Right lobe of liver (tissue), 6 donors: ENCODE measurements around the gene WBP2. TPM values are rescaled to one million over a fixed set of nuclear protein-coding genes. Genes with fewer than 3 reads are reported as not detected.

Experiments
- ATAC-seq, 4 donors: fragments of 200-7000 bp; cut with Tn5 transposase; one replicate each; pipeline ENCODE4 v1.9.1; 2020; ENCODE audit warnings: mild to moderate bottlenecking in 4 of 4, moderate library complexity in 4 of 4
- DNase-seq, 3 donors: peaks; one replicate each; pipeline ENCODE4 v3.0.0-alpha.2; 2020
- H3K27ac ChIP-seq, 3 donors: fragments of 200-600 bp; one replicate each; pipeline ENCODE4 v1.8.0; 2022
- H3K27me3 ChIP-seq, 2 donors: fragments of 200-600 bp; one replicate each; pipeline ENCODE4 v1.8.0; 2022
- H3K36me3 ChIP-seq, 4 donors: fragments of 200-600 bp; sonication (generic) in 1 of 4; one replicate each; pipeline versions ENCODE4 v1.5.1 to v1.8.0; 2017 to 2022; ENCODE audit warnings: control low read depth in 1 of 4
- H3K4me1 ChIP-seq, 4 donors: fragments of 200-600 bp; sonication (generic) in 1 of 4; one replicate each; pipeline versions ENCODE4 v1.5.1 to v1.8.0; 2017 to 2022; ENCODE audit warnings: control low read depth in 1 of 4
- H3K4me3 ChIP-seq, 3 donors: fragments of 200-600 bp; one replicate each; pipeline ENCODE4 v1.8.0; 2022
- H3K9me3 ChIP-seq, 4 donors: fragments of 200-600 bp; sonication (generic) in 1 of 4; one replicate each; pipeline versions ENCODE4 v1.5.1 to v1.8.0; 2017 to 2022; ENCODE audit warnings: control low read depth in 1 of 4
- POLR2A ChIP-seq: fragments of 450-650 bp; IDR thresholded peaks from one replicate; pipeline ENCODE4 v1.6.1; 2017; ENCODE audit warnings: antibody characterized with exemption, mild to moderate bottlenecking
- WGBS: methylation state at CpG from one replicate; pipeline ENCODE4 v1.1.6; 2018; ENCODE audit warnings: low coverage, low lambda C conversion rate; ENCODE audit not compliant: insufficient coverage; ENCODE audit errors: missing lambda C conversion rate; 5-methylcytosine and 5-hydroxymethylcytosine counted together
- intact Hi-C, 2 donors: fragments of 100-400 bp; cut with DNase I; formaldehyde crosslinking; loops; one replicate each; pipeline versions ENCODE4 v1.11.2 to v1.14.1; 2022
- total RNA-seq, 6 experiments: library from RNA; depleted of rRNA in 2 of 6; stranded (reverse); fragments of >200 nt in 2 of 6; fragmentation: NEBNext Ultra II Directional in 3 of 6; extraction: Animal tissue kit (Norgen Biotek cat#: 25700) in 3 of 6; gene quantifications; one replicate each; pipeline versions ENCODE4 v1.1.0 to v1.2.4, GENCODE V29; 2016 to 2023
- TF ChIP-seq, protein P1 (sequence below), 4 donors: fragments of 200-600 bp in 3 of 4; fragments of 450-650 bp in 1 of 4; IDR thresholded peaks; one replicate each; pipeline versions ENCODE4 v1.5.1 to v1.8.0; 2016 to 2022; ENCODE audit warnings: antibody characterized with exemption in 4 of 4, mild to moderate bottlenecking in 2 of 4
- donor health status: DM: no; HTN: yes; CAD: no.
- donor health status: DM: no; HTN: no; CAD: no.
- donor health status: DM: no; HTN: no; CAD: no.
- donor health status: DM: no; HTN: yes; CAD: no.
- donor health status: DM: no; HTN: yes; CAD: no.

The WBP2 gene
- total RNA-seq, 6 experiments from 2014 or later: 57.5 to 99.2 (median 68.7) TPM

- no peak overlapping the region for H3K4me3 ChIP-seq
- DNase-seq (no peak), ATAC-seq (no peak)
- WGBS: 79% methylated on average over 6 of the region's 7 CpGs
- H3K4me1 ChIP-seq: peaks cover 0 to 27% (median 7%) of the 10 kb centered on the region in 4 donors
- no peaks in the 10 kb centered on the region for H3K9me3 ChIP-seq
- intact Hi-C loops: no loop called here
- no peaks in the 10 kb centered on the region for H3K36me3 ChIP-seq
- TF ChIP-seq, protein P1, sequence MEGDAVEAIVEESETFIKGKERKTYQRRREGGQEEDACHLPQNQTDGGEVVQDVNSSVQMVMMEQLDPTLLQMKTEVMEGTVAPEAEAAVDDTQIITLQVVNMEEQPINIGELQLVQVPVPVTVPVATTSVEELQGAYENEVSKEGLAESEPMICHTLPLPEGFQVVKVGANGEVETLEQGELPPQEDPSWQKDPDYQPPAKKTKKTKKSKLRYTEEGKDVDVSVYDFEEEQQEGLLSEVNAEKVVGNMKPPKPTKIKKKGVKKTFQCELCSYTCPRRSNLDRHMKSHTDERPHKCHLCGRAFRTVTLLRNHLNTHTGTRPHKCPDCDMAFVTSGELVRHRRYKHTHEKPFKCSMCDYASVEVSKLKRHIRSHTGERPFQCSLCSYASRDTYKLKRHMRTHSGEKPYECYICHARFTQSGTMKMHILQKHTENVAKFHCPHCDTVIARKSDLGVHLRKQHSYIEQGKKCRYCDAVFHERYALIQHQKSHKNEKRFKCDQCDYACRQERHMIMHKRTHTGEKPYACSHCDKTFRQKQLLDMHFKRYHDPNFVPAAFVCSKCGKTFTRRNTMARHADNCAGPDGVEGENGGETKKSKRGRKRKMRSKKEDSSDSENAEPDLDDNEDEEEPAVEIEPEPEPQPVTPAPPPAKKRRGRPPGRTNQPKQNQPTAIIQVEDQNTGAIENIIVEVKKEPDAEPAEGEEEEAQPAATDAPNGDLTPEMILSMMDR (IDR thresholded peaks at IDR 0.05): no peak
- TF ChIP-seq POLR2A: no peak
- H3K27me3 ChIP-seq: no peaks in the 10 kb centered on the region
- no peak overlapping the region for H3K27ac ChIP-seq
Observed at GRCh38 chr17:75880266-75880665, 25.1 kb upstream of the WBP2 start.

DNA sequence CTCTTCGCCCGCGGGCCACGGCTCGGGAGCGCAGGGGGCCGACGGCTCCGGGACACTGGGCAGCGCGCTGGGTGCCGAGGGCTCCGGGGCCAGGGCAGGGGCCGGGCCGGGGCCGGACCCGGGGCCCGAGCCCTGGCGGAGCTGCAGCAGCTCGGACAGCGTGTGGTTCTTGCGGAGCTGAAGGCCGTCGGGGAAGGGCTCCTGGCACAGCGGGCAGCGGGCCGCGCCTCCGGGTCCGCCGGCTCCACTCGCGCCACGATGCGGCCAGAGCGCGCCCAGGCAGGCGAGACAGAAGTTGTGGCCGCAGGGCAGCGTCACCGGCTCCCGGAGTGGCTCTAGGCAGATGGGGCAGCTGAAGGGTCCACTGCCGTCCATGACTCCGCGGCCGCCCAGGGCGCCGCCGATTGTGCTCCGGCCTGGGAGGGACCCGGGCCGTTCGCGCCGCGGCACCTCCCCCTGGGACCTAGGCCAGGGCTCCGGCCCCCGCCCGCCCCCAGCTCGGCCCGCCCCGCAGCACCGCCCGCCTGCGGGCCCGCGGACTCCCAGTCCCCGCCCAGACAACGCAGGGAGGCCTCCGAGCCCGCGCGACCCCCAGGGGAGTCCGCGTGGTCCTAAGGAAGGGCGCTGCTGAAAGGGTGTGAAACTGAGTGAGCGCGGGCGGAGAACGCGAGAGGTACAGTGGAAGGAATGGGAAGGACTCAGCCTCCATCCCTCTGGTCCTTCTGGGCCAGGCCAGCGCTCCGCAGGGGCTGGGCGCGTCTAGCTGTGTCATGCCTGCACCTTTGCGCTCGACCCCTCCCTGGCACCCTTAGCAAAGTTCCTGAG is 23.3 kb upstream of the WBP2 start, which contains the start of gene TRIM47:
Gene TRIM47 (minus strand): TSS at position 408 of the 825 bp plus-strand sequence. CDS start 33 bp downstream, at position 375.
- peak; percentile 79 to 83 (median 81) for DNase-seq
- Histone ChIP-seq H3K9me3 (no peaks in the 10 kb centered on the region), H3K27ac (peak within 1 kb of the TSS; percentile 67 to 89 (median 76)), H3K4me1 (peaks cover 0 to 27% (median 8%) of the 10 kb centered on the region in 4 donors), H3K27me3 (no peaks in the 10 kb centered on the region), H3K4me3 (peak within 1 kb of the TSS; percentile 61 to 70 (median 66)), H3K36me3 (peaks cover 0 to 7% (median 0%) of the 10 kb centered on the region in 4 donors)
- ATAC-seq: peak; percentile 44 to 69 (median 60)
- intact Hi-C loops: no loop called here
- TF ChIP-seq, protein P1 (IDR thresholded peaks at IDR 0.05): no peak
- TF ChIP-seq POLR2A: peak; percentile 73
- WGBS: 0% methylated on average over 11 of the region's 87 CpGs

DNA sequence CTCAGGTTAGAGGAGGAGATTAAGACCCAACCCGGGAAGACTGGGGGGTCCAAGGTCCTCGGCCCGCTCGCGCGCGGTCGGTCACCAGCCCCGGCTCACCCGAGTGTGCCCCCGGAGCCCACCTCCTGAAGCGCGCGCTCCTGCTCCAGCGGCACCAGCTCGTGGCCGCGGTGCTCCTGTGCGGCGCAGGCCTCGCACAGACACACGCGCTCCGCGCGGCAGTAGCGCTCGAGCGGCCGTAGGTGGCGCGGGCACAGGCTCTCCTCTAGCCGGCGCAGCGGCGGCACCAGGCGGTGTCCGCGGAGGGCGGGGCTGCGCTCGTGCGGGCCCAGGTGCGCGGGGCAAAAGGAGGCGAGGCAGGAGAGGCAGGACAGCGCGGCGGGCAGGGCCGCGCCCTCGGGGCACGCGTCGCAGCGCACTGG is 22.6 kb upstream of the WBP2 start:
- ATAC-seq (peak; percentile 19 to 71 (median 54)), DNase-seq (peak; percentile 76 to 83 (median 83))
- H3K9me3 ChIP-seq: no peaks in the 10 kb centered on the region
- H3K4me1 ChIP-seq: peaks cover 0 to 33% (median 9%) of the 10 kb centered on the region in 4 donors
- peak overlapping the region; percentile 67 to 89 (median 76) for H3K27ac ChIP-seq
- intact Hi-C loops: no loop called here
- TF ChIP-seq POLR2A: no peak
- TF ChIP-seq, protein P1 (IDR thresholded peaks at IDR 0.05): peak; percentile 27 to 44 (median 36)
- no peaks in the 10 kb centered on the region for H3K27me3 ChIP-seq
- 0% methylated on average over 8 of the region's 56 CpGs for WGBS
- peaks cover 0 to 7% (median 0%) of the 10 kb centered on the region in 4 donors for H3K36me3 ChIP-seq
- H3K4me3 ChIP-seq: peak overlapping the region; percentile 61 to 70 (median 66)

GRCh38 chr17:75876938-75877751 is 22.0 kb upstream of the WBP2 start:
- no peak for TF ChIP-seq POLR2A
- TF ChIP-seq, protein P1 (IDR thresholded peaks at IDR 0.05): peak in 1 of 4 donors; percentile 9

More at GRCh38 chr17:75876938-75877751, 22.0 kb upstream of the WBP2 start:
- peak overlapping the region; percentile 61 to 70 (median 66) for H3K4me3 ChIP-seq
- peaks cover 0 to 7% (median 0%) of the 10 kb centered on the region in 4 donors for H3K36me3 ChIP-seq
- H3K27me3 ChIP-seq: no peaks in the 10 kb centered on the region
- WGBS: 2% methylated on average over 9 of the region's 41 CpGs
- peak; percentile 62 to 67 (median 64) for ATAC-seq
- peak; percentile 88 to 92 (median 90) for DNase-seq
- peak overlapping the region; percentile 67 to 89 (median 76) for H3K27ac ChIP-seq
- H3K4me1 ChIP-seq: peaks cover 0 to 38% (median 9%) of the 10 kb centered on the region in 4 donors
- H3K9me3 ChIP-seq: no peaks in the 10 kb centered on the region
- intact Hi-C loops: no loop called here
